UCSD-AML1 (cell line): ENCODE data around the gene ZNF772.
A peak's percentile ranks its signal among the peaks of the same experiment; 100 is the strongest.
"Not testable (repeated sequence)": the region's sequence is repeated elsewhere in the genome, so short reads cannot be mapped to it uniquely, and the experiment has no call there.

ENCODE experiments used
- DNase-seq: peaks from one replicate; lab custom pipeline; 2025; ENCODE audit not compliant: unreplicated experiment; lab: John Stamatoyannopoulos, UW

ZNF772 gene

GRCh38 chr19:57477191-57478008 is at the start of gene ZNF772:
TSS of gene ZNF772 (minus strand) at chr19:57477566. CDS start at chr19:57477309, 257 bp downstream.
- DNase-seq, result peak; percentile 84

DNA sequence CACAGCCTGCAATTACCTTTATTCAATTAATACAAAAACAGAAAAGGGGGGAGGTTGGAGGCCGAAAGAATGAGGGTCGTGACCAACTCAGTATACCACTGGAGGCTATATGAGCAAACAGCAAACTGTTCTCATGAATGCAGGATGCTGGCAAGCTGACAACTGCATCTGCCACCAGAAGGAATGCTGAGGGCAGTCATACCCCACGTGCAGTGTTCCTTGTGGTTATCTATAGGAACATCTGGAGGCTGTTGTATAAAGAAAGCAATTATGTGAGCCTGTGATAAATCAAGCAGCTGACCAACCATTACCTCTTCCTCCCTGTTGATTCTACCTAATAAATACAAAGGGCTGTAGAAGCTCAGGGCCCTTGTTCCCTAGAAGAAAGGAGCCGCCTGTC is 40.7 kb upstream of the ZNF772 start:
- DNase-seq, result not testable (repeated sequence)

GRCh38 chr19:57515255-57515654 is 37.9 kb upstream of the ZNF772 start:
- DNase-seq, result no peak

GRCh38 chr19:57512845-57513244 is 35.5 kb upstream of the ZNF772 start:
- DNase-seq, result no peak

GRCh38 chr19:57511484-57511883 is 34.1 kb upstream of the ZNF772 start:
- DNase-seq, result no peak

DNA sequence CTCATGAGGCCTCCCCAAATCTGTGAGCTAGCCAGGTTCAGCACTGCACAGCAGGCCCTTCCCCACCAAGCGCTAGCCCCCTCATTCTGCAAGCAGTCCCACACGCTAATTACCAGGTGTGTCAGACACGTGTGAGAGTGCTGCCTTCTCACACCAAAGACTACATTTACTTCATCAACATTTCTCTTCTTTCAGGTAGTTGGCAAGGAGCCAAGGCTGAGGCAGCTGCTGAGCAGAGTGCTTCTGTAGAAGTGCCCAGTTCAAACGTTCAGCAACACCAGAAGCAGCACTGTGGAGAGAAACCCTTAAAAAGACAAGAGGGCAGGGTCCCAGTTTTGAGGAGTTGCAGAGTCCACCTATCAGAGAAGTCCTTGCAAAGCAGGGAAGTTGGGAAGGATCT is 28.8 kb upstream of the ZNF772 start:
- DNase-seq, result no peak

GRCh38 chr19:57500400-57500799 is 23.0 kb upstream of the ZNF772 start:
- DNase-seq, result not testable (repeated sequence)

GRCh38 chr19:57499680-57500395 is 22.5 kb upstream of the ZNF772 start, which contains the start of gene ZNF773:
TSS of gene ZNF773 (plus strand) at chr19:57499938. CDS start at chr19:57500081, 143 bp downstream.
- peak; percentile 96 for DNase-seq

DNA sequence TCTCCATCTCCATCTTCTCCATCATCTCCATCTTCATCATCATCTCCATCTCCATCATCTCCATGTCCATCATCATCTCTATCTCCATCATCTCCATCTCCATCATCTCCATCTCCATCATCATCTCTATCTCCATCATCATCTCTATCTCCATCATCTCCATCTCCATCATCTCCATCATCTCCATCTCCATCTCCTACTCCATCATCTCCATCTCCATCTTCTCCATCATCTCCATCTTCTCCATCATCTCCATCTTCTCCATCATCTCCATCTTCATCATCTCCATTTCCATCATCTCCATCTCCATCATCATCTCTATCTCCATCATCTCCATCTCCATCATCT is 21.9 kb upstream of the ZNF772 start:
- not testable (repeated sequence) for DNase-seq

DNA sequence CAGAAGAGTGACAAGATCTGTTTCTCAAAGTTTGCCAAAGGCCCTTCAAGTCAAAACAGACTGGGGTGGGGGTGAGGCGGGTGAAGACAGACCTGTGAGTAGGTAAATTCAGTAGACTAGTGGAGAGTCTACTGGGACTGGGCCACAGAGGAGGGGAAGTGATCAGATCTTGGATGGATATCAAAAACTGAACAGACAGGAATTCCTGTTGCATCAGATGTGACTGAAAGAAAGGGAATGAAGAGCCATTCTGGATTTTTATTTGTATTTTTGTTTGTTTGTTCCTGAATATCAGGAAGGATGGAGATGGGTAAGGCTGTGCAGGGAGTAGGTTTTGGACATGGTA is 10.9 kb upstream of the ZNF772 start:
- not testable (repeated sequence) for DNase-seq

DNA sequence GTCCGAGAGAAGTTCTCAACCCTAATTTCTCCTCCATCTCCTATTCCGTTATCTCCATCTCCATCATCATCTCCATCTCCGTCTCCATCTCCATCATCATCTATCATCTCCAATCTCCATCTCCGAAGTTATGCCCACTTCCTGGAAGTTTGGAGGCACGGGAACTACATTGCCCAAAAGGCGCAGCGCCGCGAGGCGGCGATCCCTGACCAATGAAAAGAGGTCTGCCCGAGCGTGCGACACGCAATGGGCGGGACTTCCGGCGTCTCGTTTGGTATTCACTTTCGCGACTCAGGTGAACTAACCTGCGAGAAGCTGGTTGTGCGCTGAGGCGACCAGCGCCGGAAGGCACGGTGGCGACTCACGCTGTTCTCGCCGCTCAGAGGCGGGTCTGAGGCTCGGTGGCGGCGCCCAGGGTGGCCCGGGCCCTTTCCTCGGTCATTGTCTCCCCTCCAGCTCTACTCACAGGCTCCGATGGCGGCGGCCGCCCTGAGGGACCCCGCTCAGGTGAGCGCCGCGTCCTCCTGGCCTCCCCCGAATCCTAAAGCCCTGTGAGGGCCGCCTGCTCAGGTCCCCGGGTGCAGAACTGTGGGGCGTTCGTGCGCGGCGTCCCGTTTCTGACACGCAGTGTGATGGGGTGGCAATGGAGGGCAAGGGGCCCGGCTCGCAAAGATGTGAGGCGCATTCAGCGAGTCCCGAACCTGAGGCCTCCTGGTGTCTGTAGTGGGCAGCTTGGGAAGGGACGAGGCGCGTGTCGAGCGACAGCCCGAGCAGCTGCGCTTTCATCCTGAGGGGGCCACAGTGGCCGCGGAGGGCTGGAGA is 10.3 kb upstream of the ZNF772 start, which contains the start of gene ZNF419:
TSS of gene ZNF419 (plus strand) at position 274 of the 822 bp plus-strand sequence. CDS start at position 475, 201 bp downstream.
- DNase-seq, result peak; percentile 86

GRCh38 chr19:57473646-57474045 is 3.7 kb downstream of the ZNF772 start:
- no peak for DNase-seq

DNA sequence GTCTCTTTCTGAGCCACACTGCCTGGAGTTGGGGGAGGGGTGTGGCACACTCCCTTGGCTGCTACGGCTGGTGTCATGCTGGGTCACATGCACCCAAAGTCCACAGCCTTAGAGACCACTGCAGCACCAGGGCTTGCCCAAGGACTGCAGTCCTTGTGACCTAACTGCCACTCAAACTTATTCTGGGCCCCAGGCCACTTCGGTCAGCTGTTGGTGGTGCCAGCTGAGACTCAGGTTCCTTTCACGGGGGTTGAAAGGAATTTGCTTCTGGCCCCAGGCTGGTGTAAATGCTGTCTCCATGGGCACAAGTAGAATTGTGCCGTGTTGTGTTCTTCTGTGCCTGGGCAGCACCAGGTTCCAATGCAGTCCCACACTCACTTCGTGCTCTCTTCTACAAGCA is 10.9 kb downstream of the ZNF772 start:
- no peak for DNase-seq

DNA sequence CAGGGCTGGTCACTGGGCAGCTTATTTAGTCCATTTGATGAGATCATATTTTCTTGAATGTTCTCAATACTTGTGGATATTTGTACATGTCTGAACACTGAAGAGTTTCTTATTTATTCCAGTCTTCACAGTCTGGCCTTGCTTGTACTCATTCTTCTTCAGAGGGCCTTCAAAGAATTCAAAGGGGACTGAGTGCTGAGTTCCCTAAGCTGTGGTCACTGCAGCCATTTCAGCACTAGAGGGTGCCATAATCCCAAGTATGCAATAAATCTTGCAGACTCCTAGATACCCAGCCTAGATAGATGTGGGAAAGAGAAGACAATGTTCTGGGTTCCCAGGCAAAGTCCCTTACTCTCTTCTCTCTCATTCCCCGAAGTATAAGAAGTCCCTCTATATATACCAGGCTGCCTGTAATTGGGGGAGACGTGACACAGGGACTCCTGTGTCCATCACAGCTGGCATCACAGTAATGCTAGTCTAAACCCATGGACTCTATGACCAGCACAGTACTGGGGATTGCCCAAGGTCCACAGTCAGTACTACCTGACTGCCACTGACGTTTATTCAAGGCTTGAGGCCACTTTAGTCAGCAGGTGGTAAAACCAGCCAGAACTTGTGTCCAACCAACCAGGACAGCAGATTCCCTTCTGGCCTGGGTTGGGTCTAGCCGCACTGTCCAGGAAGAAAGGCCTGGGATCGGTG is 11.5 kb downstream of the ZNF772 start:
- peak; percentile 28 for DNase-seq

- no peak for DNase-seq
Measured at GRCh38 chr19:57452307-57452706, 25.1 kb downstream of the ZNF772 start.

DNA sequence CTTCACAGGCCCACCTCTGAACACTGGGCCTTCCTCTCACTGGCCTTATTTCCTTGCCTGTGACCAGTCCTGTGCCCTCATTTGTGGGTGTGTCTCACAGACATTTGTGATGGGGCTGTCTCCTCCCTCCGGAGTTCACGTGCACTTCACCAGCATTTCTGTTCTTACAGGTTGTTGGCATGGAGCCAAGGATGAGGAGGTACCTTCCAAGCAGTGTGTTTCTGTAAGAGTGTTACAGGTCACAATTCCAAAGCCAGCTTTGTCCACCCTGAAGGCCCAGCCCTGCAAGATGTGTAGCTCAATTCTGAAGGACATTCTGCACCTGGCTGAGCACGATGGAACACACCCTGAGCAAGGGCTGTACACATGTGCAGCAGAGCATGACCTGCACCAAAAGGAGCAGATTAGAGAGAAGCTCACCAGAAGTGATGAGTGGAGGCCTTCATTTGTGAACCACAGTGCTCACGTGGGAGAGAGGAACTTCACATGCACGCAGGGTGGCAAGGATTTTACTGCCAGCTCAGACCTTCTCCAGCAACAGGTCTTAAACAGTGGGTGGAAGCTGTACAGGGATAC is 34.2 kb downstream of the ZNF772 start:
- no peak for DNase-seq

- no peak for DNase-seq
Measured at GRCh38 chr19:57441979-57442752, 35.2 kb downstream of the ZNF772 start.

- DNase-seq, result no peak
Measured at GRCh38 chr19:57438925-57439324, 38.4 kb downstream of the ZNF772 start.

DNA sequence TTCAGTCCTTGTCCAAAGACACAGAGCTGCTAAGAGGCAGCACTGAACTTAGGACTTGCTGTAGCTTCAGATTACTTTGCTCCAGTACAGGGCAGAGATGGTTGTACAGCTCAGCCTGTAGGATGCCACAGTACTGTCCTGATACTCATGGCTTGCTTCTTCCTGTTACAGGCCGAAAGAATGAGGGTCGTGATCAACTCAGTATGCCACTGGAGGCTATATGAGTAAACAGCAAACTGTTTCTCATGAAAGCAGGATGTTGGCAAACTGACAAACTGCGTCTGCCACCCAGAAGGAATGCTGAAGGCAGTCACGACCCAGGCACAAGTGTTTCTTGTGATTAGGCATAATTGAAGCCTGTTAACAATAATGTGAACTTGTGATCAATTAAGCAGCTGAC is 39.4 kb downstream of the ZNF772 start:
- DNase-seq, result no peak

DNA sequence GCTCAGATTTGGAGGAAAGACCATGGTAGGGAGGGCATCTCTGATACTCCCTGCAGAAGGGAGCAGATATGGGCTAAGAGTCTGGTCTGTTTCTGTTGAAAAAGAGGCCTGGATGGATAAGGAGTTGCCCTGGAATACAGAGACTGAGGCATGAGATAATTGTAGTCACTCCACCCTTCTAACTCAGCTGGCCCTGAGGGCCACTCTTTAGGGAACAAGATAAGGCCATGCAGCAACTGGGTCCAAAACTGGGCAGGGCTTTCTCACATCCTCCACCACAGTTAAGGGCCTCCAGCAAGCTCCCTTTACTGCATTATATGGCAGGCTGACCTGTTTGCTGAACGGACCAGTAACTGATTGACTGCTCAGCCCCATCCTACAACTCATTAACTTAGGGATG is 40.9 kb downstream of the ZNF772 start:
- DNase-seq, result no peak
